Islet precursor cell (in vitro differentiated cells): ENCODE measurements around the gene CCDC33.

Source experiments
- DNase-seq: peaks from one replicate; pipeline ENCODE4 v3.0.0-alpha.2; 2018

Gene CCDC33

GRCh38 chr15:74235962-74236361 lies at the start of gene CCDC33:
TSS of gene CCDC33 (plus strand) at chr15:74236326. CDS start at chr15:74236720, 394 bp downstream.
- DNase-seq: no peak

- DNase-seq: no peak
Measured at GRCh38 chr15:74188216-74188615, 47.9 kb upstream of the CCDC33 start.

- no peak for DNase-seq
Measured at GRCh38 chr15:74191798-74192197, 44.3 kb upstream of the CCDC33 start.

- DNase-seq: no peak
Measured at GRCh38 chr15:74192751-74193150, 43.4 kb upstream of the CCDC33 start.

- DNase-seq: peak; percentile 75
Measured at GRCh38 chr15:74193299-74193718, 42.8 kb upstream of the CCDC33 start.

GRCh38 chr15:74193905-74194304 lies 42.2 kb upstream of the CCDC33 start:
- DNase-seq: no peak

- DNase-seq: no peak
Measured at GRCh38 chr15:74194572-74195559, 41.3 kb upstream of the CCDC33 start.

- no peak for DNase-seq
Measured at GRCh38 chr15:74196175-74196574, 40.0 kb upstream of the CCDC33 start.

GRCh38 chr15:74197176-74197965 lies 38.8 kb upstream of the CCDC33 start:
- no peak for DNase-seq

GRCh38 chr15:74199297-74199652 lies 36.9 kb upstream of the CCDC33 start:
- no peak for DNase-seq

- no peak for DNase-seq
Measured at GRCh38 chr15:74200412-74200815, 35.7 kb upstream of the CCDC33 start.

GRCh38 chr15:74200871-74201419 lies 35.2 kb upstream of the CCDC33 start:
- DNase-seq: no peak

- no peak for DNase-seq
Measured at GRCh38 chr15:74201710-74202420, 34.3 kb upstream of the CCDC33 start.

- DNase-seq: peak; percentile 96
Measured at GRCh38 chr15:74202452-74203401, 33.4 kb upstream of the CCDC33 start, which contains the start of gene STRA6. TSS of gene STRA6 (minus strand) at chr15:74202787. CDS start at chr15:74202267, 520 bp downstream.

- peak; percentile 74 for DNase-seq
Measured at GRCh38 chr15:74203914-74204431, 32.2 kb upstream of the CCDC33 start.

GRCh38 chr15:74205582-74205947 lies 30.6 kb upstream of the CCDC33 start:
- DNase-seq: no peak

- no peak for DNase-seq
Measured at GRCh38 chr15:74206801-74207281, 29.3 kb upstream of the CCDC33 start.

- DNase-seq: no peak
Measured at GRCh38 chr15:74207652-74208440, 28.3 kb upstream of the CCDC33 start.

- peak; percentile 63 for DNase-seq
Measured at GRCh38 chr15:74208496-74208895, 27.6 kb upstream of the CCDC33 start.

- peak; percentile 82 for DNase-seq
Measured at GRCh38 chr15:74208901-74209559, 27.1 kb upstream of the CCDC33 start.
